GM12801 (cell line): ENCODE data around the gene CDH4.

ENCODE experiments used
- CTCF ChIP-seq: IDR thresholded peaks from one replicate; pipeline ENCODE4 v1.5.1; 2011; ENCODE audit warnings: control low read depth; ENCODE audit not compliant: insufficient read length; ENCODE audit errors: extremely low read depth

CDH4 gene

DNA sequence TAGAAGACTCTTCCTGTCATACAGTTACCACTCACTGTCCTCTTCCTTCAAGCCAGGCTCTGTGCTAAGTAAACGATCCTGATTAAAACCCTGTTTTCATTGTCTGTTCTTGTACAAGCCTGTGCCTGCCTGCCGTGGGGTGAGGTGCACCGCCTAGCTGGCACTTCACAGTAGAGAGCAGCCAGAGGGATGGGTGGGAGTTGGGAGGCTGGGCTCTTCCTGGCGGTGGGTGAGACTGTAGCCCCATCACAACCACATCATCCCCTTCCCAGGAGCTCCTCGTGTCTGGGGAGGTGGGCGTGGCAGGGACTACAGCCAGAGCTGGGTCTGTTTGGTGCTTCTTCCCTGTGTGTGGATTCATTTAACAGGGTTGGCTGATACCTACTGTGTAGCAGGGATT, 431.7 kb downstream of the CDH4 start:
- TF ChIP-seq CTCF, result no peak

DNA sequence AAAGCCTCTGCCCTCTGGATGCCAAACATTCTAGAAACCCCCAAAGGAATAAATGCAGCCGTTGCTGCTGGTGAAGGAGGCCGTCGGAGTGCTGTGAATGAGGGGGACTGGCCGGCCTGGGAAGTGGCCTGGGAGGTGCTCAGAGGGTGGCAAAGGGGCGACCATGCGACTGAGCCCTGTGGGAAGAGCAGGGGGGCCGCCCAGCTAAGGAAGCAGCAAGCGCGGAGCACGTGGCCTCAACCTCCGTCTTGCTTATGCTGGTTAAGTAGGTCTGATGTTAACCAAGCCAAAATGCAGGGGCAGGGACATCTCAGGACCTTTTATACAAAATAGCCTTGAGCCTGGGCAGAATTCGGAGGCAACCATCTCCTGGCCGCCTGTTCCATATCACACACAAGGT, 432.1 kb downstream of the CDH4 start:
- no peak for TF ChIP-seq CTCF

- no peak for TF ChIP-seq CTCF
Observed at GRCh38 chr20:61684583-61685235, 432.6 kb downstream of the CDH4 start.

DNA sequence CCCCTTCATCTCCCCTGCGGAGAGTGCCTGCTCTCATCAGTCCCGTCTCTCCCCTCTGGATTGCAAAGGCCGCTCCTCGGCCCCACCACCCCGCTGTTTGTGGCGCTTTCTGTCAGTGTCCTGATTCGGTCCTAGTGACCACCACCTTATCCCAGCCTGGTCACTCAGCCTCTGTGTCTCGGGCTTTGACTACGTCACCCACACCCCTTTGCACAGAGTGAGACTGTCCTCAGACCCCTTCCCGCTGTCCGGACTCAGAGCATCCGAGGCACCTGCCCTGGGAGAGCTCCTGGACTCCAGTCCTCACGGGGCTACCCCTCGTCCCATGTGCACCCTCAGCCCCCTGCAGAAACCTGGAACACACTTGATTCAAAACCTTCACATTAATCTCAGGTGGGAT, 433.4 kb downstream of the CDH4 start:
- TF ChIP-seq CTCF, result no peak

DNA sequence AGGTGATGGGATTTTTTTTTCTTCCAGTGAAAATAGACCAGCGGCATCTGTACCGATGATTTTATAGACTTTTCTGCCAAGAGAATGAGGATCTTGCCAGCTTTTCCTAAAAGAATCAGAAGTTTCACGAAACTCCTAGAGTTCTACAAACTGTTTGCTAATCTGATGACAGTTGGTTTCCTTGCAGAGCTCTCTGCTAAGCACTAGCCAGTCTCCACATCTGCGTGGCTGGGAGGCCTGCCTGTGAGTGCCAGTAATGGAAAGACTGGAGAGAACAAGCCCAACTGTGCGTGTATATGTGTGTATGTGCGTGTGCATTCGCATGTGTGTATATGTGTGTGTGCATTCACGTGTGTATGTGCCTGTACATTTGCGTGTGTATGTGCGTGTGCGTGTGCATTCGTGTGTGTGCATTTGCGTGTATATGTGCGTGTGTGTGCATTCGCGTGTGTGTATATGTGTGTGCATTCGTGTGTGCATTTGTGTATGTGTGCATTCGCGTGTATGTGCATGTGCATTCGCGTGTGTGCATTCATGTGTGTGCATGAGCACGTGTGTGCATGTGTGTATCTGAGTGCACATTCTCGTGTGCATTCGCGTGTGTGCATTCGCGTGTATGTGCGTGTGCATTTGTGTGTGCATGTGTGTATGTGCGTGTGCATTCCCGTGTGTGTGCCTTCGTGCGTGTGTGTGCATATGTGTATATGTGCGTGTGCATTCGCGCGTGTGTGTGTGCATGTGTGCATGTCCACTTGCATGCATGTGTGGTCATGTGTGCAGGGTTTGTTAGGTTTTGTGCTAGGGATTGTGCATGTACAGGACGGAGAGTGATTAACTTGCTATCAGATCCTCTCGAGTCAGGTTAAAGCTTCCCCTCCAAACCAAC, 434.2 kb downstream of the CDH4 start:
- TF ChIP-seq CTCF, result no peak

GRCh38 chr20:61688411-61688810, 436.4 kb downstream of the CDH4 start:
- no peak for TF ChIP-seq CTCF

DNA sequence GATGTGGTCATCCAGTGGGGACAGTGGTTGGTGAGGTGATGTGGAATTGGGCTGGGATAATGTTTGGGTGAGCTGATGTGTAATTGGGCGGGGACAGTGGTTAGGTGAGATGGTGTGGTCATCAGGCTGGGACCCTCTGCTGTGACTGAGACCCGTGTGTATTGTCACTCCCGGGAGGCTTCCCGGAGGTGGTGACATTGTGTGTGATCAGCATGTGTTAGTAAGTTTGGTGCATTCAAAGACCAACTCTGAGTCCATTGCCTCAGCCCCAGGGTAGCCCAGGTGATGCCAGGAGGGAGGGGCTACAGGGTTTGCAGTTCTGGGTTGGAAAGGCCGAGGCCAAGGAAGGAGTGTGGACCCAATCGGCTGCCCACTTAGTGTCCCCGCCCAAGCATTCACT, 438.1 kb downstream of the CDH4 start:
- no peak for TF ChIP-seq CTCF
